ENCODE data around the gene SCYGR2.

DNA sequence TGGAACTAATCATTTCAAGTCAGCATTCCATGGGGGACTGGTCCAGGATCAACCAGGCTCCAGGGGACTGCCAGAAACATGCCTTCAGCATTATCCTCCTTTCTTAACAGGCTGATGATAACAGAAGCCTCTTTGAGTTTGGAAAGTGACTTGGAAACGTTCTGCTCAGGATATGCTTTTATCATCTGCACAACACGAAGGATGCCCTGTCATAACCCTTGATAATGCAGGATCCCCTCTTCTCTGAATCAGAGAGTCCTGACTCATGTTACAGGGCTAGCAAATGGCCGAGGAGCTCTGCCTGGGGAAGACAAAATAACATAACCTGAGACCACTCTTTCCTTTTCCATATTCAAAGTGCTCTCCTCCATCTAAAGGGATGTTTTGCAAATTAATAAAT is 9.2 kb downstream of the SCYGR2 start:
- TF ChIP-seq, protein P1, sequence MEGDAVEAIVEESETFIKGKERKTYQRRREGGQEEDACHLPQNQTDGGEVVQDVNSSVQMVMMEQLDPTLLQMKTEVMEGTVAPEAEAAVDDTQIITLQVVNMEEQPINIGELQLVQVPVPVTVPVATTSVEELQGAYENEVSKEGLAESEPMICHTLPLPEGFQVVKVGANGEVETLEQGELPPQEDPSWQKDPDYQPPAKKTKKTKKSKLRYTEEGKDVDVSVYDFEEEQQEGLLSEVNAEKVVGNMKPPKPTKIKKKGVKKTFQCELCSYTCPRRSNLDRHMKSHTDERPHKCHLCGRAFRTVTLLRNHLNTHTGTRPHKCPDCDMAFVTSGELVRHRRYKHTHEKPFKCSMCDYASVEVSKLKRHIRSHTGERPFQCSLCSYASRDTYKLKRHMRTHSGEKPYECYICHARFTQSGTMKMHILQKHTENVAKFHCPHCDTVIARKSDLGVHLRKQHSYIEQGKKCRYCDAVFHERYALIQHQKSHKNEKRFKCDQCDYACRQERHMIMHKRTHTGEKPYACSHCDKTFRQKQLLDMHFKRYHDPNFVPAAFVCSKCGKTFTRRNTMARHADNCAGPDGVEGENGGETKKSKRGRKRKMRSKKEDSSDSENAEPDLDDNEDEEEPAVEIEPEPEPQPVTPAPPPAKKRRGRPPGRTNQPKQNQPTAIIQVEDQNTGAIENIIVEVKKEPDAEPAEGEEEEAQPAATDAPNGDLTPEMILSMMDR (IDR thresholded peaks at IDR 0.05), result no peak
- TF ChIP-seq EZH2phosphoT487 (IDR thresholded peaks at IDR 0.05) (no peak), EZH2 (IDR thresholded peaks at IDR 0.05) (no peak)
